Endothelial cell of umbilical vein (primary cell): ENCODE data around the gene PDLIM5. TPM values are rescaled to one million over a fixed set of nuclear protein-coding genes. Genes with fewer than 3 reads are reported as not detected.

Experiments
- BruUV-seq: library from RNA; stranded (reverse); fragments of 400-500 nt; replicated peaks from 2 replicates; lab custom pipeline; 2021; lab: Mats Ljungman, UMichigan
- CTCF ChIA-PET: fragments of 300-600, 350-600 bp; sonication (Branson Sonifier 250); formaldehyde crosslinking; loops from one replicate; lab custom pipeline; 2021; ENCODE audit warnings: antibody characterized with exemption, inconsistent platforms; lab: Charles Lee
- POLR2A ChIA-PET: fragments of 300-600, 350-600 bp; sonication (Branson Sonifier 250); formaldehyde crosslinking; loops from one replicate; lab custom pipeline; 2021; ENCODE audit warnings: antibody characterized with exemption, inconsistent platforms; lab: Charles Lee
- DNase-seq: peaks from one replicate; pipeline ENCODE4 v3.0.0-alpha.2; 2011; ENCODE audit warnings: low read depth, low spot score
- FAIRE-seq: peaks from 2 replicates; lab custom pipeline; 2011; peaks lifted over from hg19 to GRCh38; lab: Jason Lieb, UNC
- H2AFZ ChIP-seq: 2 replicates; pipeline ENCODE4 v1.6.0; 2012; ENCODE audit warnings: low read depth, low read length, control low read depth, inconsistent platforms
- H3K27ac ChIP-seq: 2 replicates; pipeline ENCODE4 v1.5.1; 2011; ENCODE audit warnings: low read depth, mild to moderate bottlenecking, control low read depth, low read length, moderate library complexity; ENCODE audit not compliant: insufficient read depth
- H3K27me3 ChIP-seq, 2 experiments: 2 replicates each; pipeline versions ENCODE4 v1.6.0 to v1.6.1; 2011; ENCODE audit warnings: low read length in 2 of 2, mixed read lengths in 1 of 2; ENCODE audit not compliant: control insufficient read depth in 2 of 2, insufficient read depth in 2 of 2
- H3K36me3 ChIP-seq, 2 experiments: 2 replicates in 1 of 2; 3 replicates in 1 of 2; pipeline ENCODE4 v1.5.1; 2011; ENCODE audit warnings: low read length in 2 of 2, mild to moderate bottlenecking in 1 of 2, moderate library complexity in 1 of 2; ENCODE audit not compliant: control insufficient read depth in 2 of 2, insufficient read depth in 2 of 2; ENCODE audit errors: extremely low read depth in 1 of 2
- H3K4me1 ChIP-seq: 3 replicates; pipeline ENCODE4 v1.5.1; 2011; ENCODE audit warnings: mild to moderate bottlenecking, low read length; ENCODE audit not compliant: control insufficient read depth, insufficient read depth; ENCODE audit errors: extremely low read depth
- H3K4me2 ChIP-seq: 2 replicates; pipeline ENCODE4 v1.6.1; 2011; ENCODE audit warnings: low read length, control low read depth, mixed read lengths; ENCODE audit not compliant: insufficient read depth
- H3K4me3 ChIP-seq, 3 experiments: fragments of 200-600 bp in 1 of 3; sonication (generic), shearing (Covaris generic) in 1 of 3; replicated peaks in 1 of 3; 2 replicates each; pipeline ENCODE4 v1.5.1; 2011 to 2016; ENCODE audit warnings: control low read depth in 3 of 3, low read length in 3 of 3, mild to moderate bottlenecking in 2 of 3, inconsistent platforms in 1 of 3, low read depth in 1 of 3, moderate library complexity in 1 of 3; ENCODE audit not compliant: insufficient read depth in 1 of 3
- H3K79me2 ChIP-seq: 2 replicates; pipeline ENCODE4 v1.6.0; 2012; ENCODE audit warnings: low read length, inconsistent platforms; ENCODE audit not compliant: control insufficient read depth, insufficient read depth
- H3K9ac ChIP-seq: replicated peaks from 2 replicates; pipeline ENCODE3; 2011; ENCODE audit warnings: low read length, control low read depth; ENCODE audit not compliant: insufficient read depth; ENCODE audit errors: extremely low read depth
- H3K9me1 ChIP-seq: replicated peaks from 3 replicates; pipeline ENCODE4 v1.6.0; 2011; ENCODE audit warnings: mild to moderate bottlenecking, low read length; ENCODE audit not compliant: control insufficient read depth, insufficient read depth; ENCODE audit errors: extremely low read depth
- H3K9me3 ChIP-seq: replicated peaks from 2 replicates; pipeline ENCODE4 v1.5.1; 2012; ENCODE audit warnings: low read length, inconsistent platforms; ENCODE audit not compliant: control insufficient read depth, insufficient read depth
- H4K20me1 ChIP-seq: replicated peaks from 2 replicates; pipeline ENCODE3; 2011; ENCODE audit warnings: mild to moderate bottlenecking, low read length; ENCODE audit not compliant: control insufficient read depth, insufficient read depth; ENCODE audit errors: extremely low read depth
- EZH2 ChIP-seq: IDR thresholded peaks from 2 replicates; pipeline ENCODE4 v1.6.1; 2012; ENCODE audit warnings: borderline replicate concordance, low read depth, mild to moderate bottlenecking, moderate library complexity, low read length, inconsistent platforms; ENCODE audit not compliant: severe bottlenecking
- FOS ChIP-seq: IDR thresholded peaks from 2 replicates; pipeline ENCODE4 v1.6.1; 2011; ENCODE audit warnings: mild to moderate bottlenecking, low read length, moderate library complexity, borderline replicate concordance; ENCODE audit not compliant: insufficient read depth
- GATA2 ChIP-seq: IDR thresholded peaks from 2 replicates; pipeline ENCODE4 v1.7.0; 2011; ENCODE audit warnings: low read depth, mild to moderate bottlenecking, moderate library complexity, mixed read lengths, low read length; ENCODE audit not compliant: insufficient read length, insufficient read depth
- JUN ChIP-seq: IDR thresholded peaks from 2 replicates; pipeline ENCODE4 v1.6.1; 2011; ENCODE audit warnings: borderline replicate concordance, low read depth; ENCODE audit not compliant: insufficient read length, insufficient read depth
- MYC ChIP-seq: IDR thresholded peaks from one replicate; pipeline ENCODE4 v1.6.1; 2011; ENCODE audit warnings: mild to moderate bottlenecking, low read depth, low read length
- POLR2A ChIP-seq: IDR thresholded peaks from 2 replicates; pipeline ENCODE4 v1.6.1; 2012; ENCODE audit warnings: low read depth, mild to moderate bottlenecking, control low read depth, low read length
- POLR2AphosphoS5 ChIP-seq: IDR thresholded peaks from 2 replicates; pipeline ENCODE4 v1.6.1; 2012; ENCODE audit warnings: low read depth, mild to moderate bottlenecking, control low read depth, low read length, moderate library complexity; ENCODE audit not compliant: insufficient read depth
- dilution Hi-C: fragments of 300-500 bp; cut with MboI; formaldehyde crosslinking; loops from one replicate; pipeline ENCODE4 v1.15.0; 2019; ENCODE audit warnings: low sequenced_read_pairs; ENCODE audit not compliant: extremely low pct_ligation_motif_present
- intact Hi-C: fragments of 100-400 bp; cut with micrococcal nuclease; formaldehyde crosslinking; loops from one replicate; pipeline ENCODE4 v1.10.0; 2022
- polyA plus RNA-seq, 4 experiments: library from polyadenylated mRNA; depleted of rRNA in 3 of 4; stranded (reverse) in 3 of 4; unstranded in 1 of 4; fragments of >200 nt; gene quantifications; 2 replicates each; pipeline versions ENCODE4 v1.2.1 to v1.2.3, GENCODE V29; 2011 to 2012; ENCODE audit warnings: missing spikeins in 1 of 4
- total RNA-seq: library from RNA; stranded (reverse); gene quantifications from 2 replicates; pipeline ENCODE4 v1.2.3, GENCODE V29; 2021
- TF ChIP-seq, protein P1 (sequence below), 2 donors: IDR thresholded peaks; 1 replicate in 1 of 2; 2 replicates in 1 of 2; pipeline ENCODE4 v1.5.1; 2011; ENCODE audit warnings: low read length in 2 of 2, mild to moderate bottlenecking in 2 of 2, moderate library complexity in 2 of 2, control low read depth in 1 of 2, inconsistent platforms in 1 of 2, low read depth in 1 of 2; ENCODE audit not compliant: insufficient read depth in 1 of 2; ENCODE audit errors: extremely low read depth in 1 of 2
- TF ChIP-seq, protein P2 (sequence below): IDR thresholded peaks from 2 replicates; pipeline ENCODE4 v1.6.1; 2011; ENCODE audit not compliant: insufficient read depth, insufficient read length

Gene PDLIM5
- total and polyA plus RNA-seq, 2 donors (not counting 3 experiments of a cell fraction or from before 2014, with no cell fraction given): 243 to 310 TPM

DNA sequence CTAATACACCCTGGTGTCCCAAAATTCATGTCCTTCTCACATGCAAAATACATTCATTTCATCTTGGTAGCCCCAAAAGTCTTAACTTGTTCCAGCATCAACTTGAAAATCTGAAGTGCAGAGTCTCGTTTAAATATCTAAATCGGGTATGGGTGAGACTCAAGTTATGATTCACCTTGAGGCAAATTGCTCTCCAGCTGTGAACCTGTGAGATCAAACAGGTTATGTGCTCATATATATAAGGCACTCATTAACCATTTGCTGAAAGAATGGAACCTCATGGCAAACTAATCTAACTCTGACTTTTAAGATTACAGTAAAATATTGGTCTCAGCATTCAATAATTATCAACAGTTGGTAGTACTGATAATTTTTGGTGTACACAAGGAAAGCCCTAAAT lies 55.5 kb downstream of the PDLIM5 start:
- TF ChIP-seq, protein P1, sequence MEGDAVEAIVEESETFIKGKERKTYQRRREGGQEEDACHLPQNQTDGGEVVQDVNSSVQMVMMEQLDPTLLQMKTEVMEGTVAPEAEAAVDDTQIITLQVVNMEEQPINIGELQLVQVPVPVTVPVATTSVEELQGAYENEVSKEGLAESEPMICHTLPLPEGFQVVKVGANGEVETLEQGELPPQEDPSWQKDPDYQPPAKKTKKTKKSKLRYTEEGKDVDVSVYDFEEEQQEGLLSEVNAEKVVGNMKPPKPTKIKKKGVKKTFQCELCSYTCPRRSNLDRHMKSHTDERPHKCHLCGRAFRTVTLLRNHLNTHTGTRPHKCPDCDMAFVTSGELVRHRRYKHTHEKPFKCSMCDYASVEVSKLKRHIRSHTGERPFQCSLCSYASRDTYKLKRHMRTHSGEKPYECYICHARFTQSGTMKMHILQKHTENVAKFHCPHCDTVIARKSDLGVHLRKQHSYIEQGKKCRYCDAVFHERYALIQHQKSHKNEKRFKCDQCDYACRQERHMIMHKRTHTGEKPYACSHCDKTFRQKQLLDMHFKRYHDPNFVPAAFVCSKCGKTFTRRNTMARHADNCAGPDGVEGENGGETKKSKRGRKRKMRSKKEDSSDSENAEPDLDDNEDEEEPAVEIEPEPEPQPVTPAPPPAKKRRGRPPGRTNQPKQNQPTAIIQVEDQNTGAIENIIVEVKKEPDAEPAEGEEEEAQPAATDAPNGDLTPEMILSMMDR (IDR thresholded peaks at IDR 0.05; ENCODE audit: extremely low read depth in 1 of 2, insufficient read depth in 1 of 2, low read depth in 1 of 2, low read length in 2 of 2): no peak
- no peak for TF ChIP-seq POLR2A

DNA sequence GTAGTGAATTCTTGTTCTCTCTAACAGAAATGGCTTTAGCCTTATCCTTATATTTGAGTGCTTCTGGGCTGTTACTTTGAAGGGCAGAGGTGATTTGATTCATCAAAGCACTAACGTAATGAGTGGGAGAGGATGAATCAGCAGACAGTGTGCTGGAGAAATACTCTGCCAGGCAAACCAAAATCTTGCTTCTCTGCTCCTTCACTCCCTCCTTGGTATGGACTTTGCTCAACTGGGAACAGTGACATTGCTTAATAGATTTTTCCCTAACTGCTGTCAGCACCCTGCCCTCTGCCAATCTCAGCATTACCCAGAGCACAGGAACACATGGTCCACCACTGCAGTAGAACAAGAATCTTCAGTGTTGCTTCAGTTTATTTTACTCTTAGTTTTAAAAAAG lies 56.0 kb downstream of the PDLIM5 start:
- Histone ChIP-seq H2AFZ (no peak overlapping the region), H3K79me2 (peaks cover 96% of the 10 kb centered on the region), H3K9me1 (no peaks in the 10 kb centered on the region), H3K9me3 (no peaks in the 10 kb centered on the region), H3K4me1 (peaks cover 21% of the 10 kb centered on the region), H3K4me3 (no peak overlapping the region), H3K9ac (no peak overlapping the region), H4K20me1 (peaks cover 2% of the 10 kb centered on the region), H3K27ac (no peak overlapping the region), H3K4me2 (no peak overlapping the region), H3K36me3 (peaks cover 0 to 2% of the 10 kb centered on the region in 2 experiments), H3K27me3 (no peaks in the 10 kb centered on the region)
- dilution Hi-C loops (no loop called here), intact Hi-C loops (no loop called here)
- ChIA-PET POLR2A (no interaction called here), CTCF (interaction anchor here (0.9 to 3.6 kb wide), 2 partner anchors 99 to 100 kb away, joined by 3 to 12 read pairs; no protein-coding TSS in a partner anchor)
- TF ChIP-seq POLR2A (no peak), MYC (no peak), POLR2AphosphoS5 (no peak), FOS (peak; percentile 69), GATA2 (no peak), JUN (peak; percentile 17), EZH2 (no peak)
- TF ChIP-seq, protein P1 (IDR thresholded peaks at IDR 0.05; ENCODE audit: extremely low read depth in 1 of 2, insufficient read depth in 1 of 2, low read depth in 1 of 2, low read length in 2 of 2): no peak
- TF ChIP-seq, protein P2, sequence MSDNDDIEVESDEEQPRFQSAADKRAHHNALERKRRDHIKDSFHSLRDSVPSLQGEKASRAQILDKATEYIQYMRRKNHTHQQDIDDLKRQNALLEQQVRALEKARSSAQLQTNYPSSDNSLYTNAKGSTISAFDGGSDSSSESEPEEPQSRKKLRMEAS: no peak
- DNase-seq: peak; percentile 60
- no TSS peak for BruUV-seq
- peak; percentile 70 for FAIRE-seq

More for the DNA sequence above, 55.5 kb downstream of the PDLIM5 start:
- no peak overlapping the region for H2AFZ ChIP-seq
- ChIA-PET CTCF (interaction anchor here (3.6 kb wide), 1 partner anchor 100 kb away, joined by 12 read pairs; no protein-coding TSS in a partner anchor), POLR2A (no interaction called here)
- FAIRE-seq: no peak
- intact Hi-C loops (no loop called here), dilution Hi-C loops (no loop called here)
- no peak overlapping the region for H3K27ac ChIP-seq
- H3K79me2 ChIP-seq: peaks cover 96% of the 10 kb centered on the region
- no peak overlapping the region for H3K9ac ChIP-seq
- H4K20me1 ChIP-seq: peaks cover 2% of the 10 kb centered on the region
- no peak overlapping the region for H3K4me3 ChIP-seq
- DNase-seq: no peak
- no peaks in the 10 kb centered on the region for H3K27me3 ChIP-seq
- peaks cover 0 to 2% of the 10 kb centered on the region in 2 experiments for H3K36me3 ChIP-seq
- peaks cover 21% of the 10 kb centered on the region for H3K4me1 ChIP-seq
- no peaks in the 10 kb centered on the region for H3K9me3 ChIP-seq
- no peaks in the 10 kb centered on the region for H3K9me1 ChIP-seq
- H3K4me2 ChIP-seq: no peak overlapping the region
- no TSS peak for BruUV-seq
